G401.6 (cell line): ENCODE data around the gene SCD5.

Source experiments
- FAIRE-seq: peaks from 2 replicates; lab custom pipeline; 2012; peaks lifted over from hg19 to GRCh38; lab: Jason Lieb, UNC

The SCD5 gene

DNA sequence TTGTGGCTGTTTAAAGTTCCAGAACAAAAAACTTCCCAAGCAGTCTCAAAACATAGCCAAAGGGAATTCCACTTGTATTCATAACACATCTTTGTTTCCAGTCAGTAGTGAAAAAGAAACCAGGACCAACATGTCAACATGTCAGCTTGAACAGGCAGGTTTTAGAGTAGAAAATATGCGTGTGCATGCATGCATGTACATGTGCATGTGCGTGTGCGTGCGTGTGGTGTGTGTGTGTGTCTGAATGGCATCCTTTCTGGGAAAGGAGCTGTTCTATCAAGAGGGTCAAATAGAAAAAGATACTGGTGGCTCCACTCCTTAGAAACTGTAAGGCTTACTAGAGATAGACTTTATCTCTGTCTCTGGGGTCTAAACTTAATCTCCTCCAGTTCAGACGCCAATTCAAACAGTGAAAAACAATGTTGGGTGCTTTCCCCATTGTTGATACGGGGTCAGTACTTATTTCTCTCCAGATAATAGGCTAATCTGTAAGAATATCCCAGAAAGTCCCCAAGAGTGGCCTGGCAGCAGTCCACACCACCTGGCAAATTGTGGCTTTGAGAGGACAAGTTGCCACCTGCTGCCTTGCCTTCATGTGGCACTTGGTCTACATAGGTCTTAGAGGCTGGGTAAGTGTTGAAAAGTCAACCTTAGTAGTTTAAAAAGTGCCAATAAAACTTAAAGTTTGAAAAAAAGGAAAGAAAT lies 110.4 kb downstream of the SCD5 start:
- no peak for FAIRE-seq

DNA sequence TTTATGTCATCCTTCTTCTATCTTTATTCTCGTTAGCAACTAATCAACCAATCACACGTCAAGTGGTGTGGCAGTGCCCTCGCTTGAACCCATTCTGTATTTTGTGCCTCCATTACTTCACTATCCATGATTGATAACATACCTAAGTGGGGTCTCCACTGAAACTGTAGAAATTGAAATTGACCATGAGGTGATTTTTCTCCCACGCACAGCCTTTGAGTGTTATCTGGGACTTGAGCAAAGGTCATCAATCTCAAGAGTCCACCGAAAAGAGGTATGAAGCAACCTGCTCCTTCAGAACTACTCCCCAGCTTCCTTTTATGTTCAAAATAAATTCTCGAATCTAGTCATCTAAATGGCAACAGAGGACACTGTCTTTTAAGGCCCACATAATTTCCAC lies 111.1 kb downstream of the SCD5 start:
- no peak for FAIRE-seq

- FAIRE-seq = no peak
Measured at GRCh38 chr4:82681754-82682153, 116.8 kb downstream of the SCD5 start.

DNA sequence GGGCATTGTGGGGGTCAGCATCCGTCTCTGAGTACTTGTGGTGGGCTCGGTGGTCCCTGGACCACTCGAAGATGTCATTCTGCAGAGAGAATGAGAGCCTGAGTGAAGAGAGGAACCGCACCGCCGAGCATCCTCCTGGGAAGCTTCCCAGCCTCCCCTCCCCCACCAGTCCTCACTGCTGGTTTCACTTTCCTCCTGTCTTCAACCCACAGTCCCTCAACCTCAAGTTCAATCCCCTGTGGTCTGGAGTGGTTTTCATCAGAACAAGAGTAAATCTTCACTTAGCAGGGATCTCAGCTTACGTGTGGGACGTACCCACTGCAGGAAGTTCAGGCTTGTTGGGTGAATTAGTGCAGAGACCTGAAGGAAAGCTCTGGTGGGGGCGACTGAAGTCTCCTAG lies 117.8 kb downstream of the SCD5 start:
- no peak for FAIRE-seq

- no peak for FAIRE-seq
Measured at GRCh38 chr4:82679531-82679930, 119.1 kb downstream of the SCD5 start.

- FAIRE-seq = no peak
Measured at GRCh38 chr4:82678051-82678450, 120.5 kb downstream of the SCD5 start.

- FAIRE-seq = no peak
Measured at GRCh38 chr4:82677327-82677726, 121.3 kb downstream of the SCD5 start.

DNA sequence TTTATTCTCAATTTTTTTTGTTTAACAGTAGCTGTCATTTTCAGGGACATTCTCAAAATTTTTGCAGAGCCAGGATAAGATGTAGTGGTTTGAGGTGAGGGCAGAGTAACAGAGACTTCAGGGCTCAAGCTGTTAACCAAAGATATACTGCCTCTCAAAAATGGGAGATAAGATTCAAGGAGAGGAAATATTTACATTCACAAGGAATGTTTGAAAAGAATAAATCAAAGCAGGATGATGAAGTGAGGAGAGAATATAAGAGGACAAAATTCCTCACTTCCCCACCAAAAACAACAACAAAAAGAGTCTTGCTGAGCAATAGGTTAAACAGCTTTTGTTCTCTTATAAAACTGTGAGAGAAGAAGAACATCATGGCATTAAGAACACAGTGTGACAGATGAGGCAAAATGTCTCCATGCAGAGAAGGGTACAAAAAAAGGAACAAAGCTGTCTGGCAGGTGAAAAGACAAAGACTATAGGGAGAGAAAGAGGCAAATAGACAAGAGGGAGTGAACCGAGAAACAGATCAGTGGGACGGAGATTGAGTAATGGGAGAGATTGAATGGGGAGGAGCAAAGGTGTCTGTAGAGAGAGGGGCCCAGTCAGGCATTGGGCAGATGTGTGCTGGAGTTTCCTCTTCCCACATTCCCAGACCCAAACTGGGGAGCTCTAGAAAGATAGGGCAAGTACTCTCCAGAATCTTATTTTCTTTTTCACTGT lies 130.7 kb downstream of the SCD5 start:
- FAIRE-seq = no peak

DNA sequence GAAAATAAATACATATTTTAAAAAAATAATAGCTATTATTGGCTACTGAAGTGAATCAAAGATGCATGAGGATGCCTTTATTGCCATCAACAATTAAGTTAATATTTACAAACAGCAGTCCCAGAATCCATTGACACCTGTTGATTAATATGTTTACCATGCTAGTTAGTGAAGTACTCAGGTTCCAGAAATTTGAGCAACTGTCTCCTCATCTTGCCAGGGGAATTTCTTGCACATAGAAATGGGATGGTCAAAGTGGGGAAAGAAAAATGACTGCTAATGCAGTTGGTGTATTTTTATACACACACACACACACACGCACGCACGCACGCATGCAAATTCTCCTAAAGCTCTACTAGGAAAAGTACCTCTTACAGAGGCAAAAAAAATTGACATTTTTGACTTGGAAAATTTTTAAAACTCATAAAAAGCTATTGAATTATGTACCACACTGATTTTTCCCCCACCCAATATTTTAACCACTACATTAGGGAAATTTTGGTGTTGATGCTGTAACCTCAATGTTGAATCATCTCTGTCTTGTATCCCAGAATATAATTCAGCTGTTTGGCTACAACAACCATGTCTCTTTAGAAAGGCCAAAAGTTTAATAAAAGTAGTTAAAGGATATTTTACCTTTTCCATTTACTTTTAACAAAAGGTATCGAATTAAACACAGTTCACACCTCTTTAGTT lies 131.5 kb downstream of the SCD5 start:
- no peak for FAIRE-seq

DNA sequence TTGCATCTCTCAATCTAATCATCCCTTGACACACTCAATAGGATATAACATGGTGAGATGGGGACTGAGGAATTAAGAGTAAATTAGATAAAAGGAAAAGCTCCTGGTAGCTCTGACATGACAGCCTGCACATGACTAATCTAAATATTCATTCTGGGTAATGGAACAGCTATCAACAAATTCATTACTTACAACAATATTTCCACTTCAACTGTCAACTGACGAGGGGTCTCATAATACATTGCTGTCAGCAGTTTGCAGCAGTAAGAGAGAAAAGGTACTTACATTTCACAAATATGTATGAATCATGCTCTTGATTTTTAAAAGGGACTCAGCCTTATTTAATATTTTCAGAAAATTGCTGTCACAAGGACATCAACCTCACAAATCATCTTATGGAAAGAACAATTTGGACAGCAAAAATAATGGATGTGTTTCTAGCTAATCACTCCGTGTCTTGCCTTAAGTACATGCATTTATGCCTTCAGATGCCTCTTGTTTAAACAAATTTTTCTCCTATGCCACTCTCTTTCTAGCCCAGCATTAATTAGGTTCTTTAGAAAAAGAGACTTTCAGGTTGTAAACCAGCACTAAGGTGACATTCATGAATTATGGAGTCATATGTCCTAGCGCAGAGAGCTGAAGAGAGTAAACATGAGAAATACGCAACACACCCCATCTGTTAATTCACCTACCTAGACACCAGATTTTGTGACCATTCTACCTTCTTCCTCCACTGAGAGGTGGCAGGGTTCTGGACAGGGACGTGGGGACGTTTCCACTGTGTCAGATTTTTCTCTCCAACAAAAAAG lies 137.2 kb downstream of the SCD5 start:
- FAIRE-seq = no peak

- FAIRE-seq = no peak
Measured at GRCh38 chr4:82652062-82652461, 146.5 kb downstream of the SCD5 start.

DNA sequence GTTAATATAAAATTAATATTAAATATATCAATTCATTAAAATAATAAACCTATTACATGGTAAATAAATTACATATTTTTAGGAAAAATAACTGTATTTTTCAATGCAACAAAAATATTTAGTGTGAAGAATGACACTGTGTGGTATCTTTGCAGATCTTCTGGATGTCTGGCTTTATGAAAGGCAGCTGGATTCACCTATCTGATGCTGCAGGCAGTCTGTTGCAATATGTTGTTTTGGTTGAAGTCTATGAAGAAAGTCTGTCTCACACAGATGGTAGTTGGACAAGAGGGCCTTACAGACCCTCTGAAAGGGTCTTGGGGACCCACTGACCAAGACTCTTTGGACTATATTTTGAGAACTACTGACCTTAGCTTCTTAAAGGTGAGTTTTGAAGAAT lies 147.7 kb downstream of the SCD5 start:
- FAIRE-seq = no peak

DNA sequence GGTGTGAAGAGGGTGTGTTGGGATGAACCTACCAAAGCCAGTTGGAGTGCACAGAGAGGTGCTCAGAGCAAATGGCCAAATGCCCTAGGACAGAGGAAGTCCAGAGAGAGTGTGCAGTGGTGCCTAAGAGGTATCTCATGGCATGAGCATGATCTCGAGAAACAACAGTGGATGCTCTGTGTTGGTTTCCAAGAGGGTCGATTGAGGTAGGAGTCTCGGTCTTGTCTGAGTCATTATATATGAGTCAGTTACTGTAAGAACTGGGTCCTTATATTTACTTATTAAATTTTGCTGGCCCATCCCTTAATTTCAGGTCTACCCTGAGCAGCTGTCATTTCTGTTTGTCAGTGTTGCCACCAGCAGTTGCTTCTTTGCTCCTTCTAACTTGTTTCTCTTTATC lies 150.2 kb downstream of the SCD5 start:
- no peak for FAIRE-seq

- FAIRE-seq = no peak
Measured at GRCh38 chr4:82645936-82646565, 152.5 kb downstream of the SCD5 start.

- FAIRE-seq = no peak
Measured at GRCh38 chr4:82644734-82645126, 153.9 kb downstream of the SCD5 start.

GRCh38 chr4:82643994-82644733 lies 154.4 kb downstream of the SCD5 start:
- no peak for FAIRE-seq

DNA sequence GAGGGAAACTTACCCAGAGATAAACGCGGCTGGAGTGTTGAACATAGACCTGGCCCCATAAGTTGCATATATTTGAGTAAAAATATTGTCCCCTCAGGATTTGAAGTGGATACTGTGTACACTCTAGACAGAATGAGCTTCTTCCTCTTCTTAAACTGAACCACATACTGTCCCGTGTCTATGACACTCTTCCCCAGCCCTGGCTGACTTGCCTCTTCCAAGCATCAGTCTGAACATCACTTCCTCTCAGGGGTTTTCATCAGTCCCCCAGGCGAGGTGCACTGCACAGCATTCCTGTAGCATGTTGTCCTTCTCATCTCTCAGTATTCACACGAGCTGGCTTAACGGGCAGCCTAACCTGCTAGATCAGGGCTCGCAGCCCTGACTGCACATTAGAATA lies 156.3 kb downstream of the SCD5 start:
- FAIRE-seq = no peak

- no peak for FAIRE-seq
Measured at GRCh38 chr4:82640540-82640939, 158.1 kb downstream of the SCD5 start.

DNA sequence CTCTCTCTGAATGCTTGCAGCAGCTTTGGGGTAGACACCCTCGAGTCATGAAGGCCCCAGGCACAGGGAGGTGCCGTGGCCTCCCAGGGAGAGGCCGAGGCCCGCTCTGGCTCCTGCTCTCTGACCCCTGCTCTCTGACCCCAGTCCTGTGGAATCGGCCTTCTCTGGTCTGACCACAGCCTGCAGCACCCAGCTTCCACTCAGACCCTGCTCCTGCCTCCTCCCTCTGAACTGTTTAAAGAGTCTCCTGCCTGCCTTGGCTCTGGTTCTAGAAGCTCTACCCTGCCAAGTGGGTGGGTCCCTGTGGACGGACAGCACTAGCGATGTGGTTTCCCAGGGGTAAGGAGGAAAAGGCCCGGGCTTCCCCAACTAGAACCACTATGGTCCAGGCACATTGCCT lies 158.6 kb downstream of the SCD5 start:
- FAIRE-seq = no peak

DNA sequence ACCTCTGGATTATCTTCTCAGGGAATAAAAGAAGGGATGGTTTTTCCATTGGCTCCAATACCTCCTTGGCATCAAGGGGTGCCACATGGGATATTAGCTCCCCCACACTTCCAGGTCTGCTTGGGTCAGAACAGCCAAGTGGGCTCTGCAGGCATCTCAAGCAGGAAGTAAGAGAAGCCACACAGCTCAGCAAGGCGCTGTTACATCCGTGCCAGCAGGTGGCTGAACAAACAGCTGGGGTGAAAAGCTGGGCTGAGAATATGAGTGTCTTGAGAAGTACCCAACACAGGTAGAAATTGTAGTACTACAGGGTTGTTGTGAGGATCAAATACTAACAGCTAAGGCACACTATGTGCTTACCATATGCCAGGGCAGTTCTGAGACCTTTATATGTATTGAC lies 160.1 kb downstream of the SCD5 start:
- no peak for FAIRE-seq

DNA sequence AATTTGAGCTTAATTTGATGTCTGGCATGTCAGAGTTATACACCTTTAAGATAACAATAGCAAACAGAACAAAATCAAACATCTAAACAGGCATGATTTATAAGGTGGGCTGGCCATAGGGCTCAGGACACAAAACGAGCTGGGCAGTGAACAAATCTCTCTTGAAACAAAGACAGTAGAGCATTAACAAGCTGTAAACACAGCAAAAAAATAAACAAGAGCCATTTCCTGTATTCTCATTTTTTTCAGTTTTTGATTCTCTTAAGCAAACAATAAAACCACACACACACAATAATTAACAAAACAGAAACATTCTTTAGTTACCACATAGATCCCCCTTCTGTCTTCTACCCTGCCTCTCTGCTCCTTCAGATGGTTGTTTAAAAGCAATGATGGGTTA lies 168.5 kb downstream of the SCD5 start:
- FAIRE-seq = no peak
